GM12874 (cell line): Measurements from ENCODE around the gene BLTP1.

ENCODE experiments used
- TF ChIP-seq, protein P1 (sequence below): IDR thresholded peaks from 2 replicates; pipeline ENCODE4 v1.5.1; 2011; ENCODE audit warnings: low read depth, mild to moderate bottlenecking, control low read depth, low read length, moderate library complexity; ENCODE audit not compliant: insufficient read depth

The BLTP1 gene

DNA sequence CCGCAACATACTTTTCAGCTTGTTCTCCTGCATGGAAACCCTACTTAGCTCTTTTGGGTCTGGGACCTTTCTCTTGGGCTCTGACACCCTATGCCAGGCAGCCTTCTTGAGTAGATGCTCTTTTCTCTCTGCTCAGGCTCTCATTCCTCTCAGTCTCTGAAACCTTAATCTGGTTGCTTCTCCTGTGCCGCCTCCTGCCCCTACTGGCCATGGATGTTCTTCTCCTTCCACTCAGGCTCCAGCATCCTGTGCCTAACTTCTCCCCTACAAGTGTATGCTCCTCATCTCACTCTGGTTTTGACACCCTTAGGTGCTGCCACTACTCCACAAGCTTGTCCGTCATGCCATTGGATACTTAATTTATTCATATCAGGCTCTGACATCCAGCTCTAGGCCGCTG is 15.2 kb downstream of the BLTP1 start:
- TF ChIP-seq, protein P1, sequence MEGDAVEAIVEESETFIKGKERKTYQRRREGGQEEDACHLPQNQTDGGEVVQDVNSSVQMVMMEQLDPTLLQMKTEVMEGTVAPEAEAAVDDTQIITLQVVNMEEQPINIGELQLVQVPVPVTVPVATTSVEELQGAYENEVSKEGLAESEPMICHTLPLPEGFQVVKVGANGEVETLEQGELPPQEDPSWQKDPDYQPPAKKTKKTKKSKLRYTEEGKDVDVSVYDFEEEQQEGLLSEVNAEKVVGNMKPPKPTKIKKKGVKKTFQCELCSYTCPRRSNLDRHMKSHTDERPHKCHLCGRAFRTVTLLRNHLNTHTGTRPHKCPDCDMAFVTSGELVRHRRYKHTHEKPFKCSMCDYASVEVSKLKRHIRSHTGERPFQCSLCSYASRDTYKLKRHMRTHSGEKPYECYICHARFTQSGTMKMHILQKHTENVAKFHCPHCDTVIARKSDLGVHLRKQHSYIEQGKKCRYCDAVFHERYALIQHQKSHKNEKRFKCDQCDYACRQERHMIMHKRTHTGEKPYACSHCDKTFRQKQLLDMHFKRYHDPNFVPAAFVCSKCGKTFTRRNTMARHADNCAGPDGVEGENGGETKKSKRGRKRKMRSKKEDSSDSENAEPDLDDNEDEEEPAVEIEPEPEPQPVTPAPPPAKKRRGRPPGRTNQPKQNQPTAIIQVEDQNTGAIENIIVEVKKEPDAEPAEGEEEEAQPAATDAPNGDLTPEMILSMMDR = no peak

DNA sequence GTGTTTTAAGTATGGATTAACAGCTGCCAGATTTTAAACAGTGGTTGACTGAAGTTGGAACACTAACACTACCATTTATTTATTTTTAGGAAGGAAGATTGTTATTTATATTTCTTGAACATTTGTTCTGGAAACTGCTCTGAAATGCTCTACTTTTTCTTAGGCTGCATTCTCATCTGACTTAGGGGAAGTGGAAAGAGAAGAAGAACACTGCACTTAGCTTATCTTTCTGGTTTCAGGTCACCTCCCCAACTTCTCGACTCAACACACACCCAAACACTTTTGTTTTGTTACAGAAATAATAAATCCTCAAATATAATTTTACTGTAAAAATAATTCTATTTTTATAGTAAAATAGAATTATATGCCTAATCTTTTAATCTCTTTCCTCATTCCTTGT is 18.6 kb downstream of the BLTP1 start:
- TF ChIP-seq, protein P1 = no peak

- TF ChIP-seq, protein P1 = no peak
Measured at GRCh38 chr4:122171323-122171722, 19.2 kb downstream of the BLTP1 start.

DNA sequence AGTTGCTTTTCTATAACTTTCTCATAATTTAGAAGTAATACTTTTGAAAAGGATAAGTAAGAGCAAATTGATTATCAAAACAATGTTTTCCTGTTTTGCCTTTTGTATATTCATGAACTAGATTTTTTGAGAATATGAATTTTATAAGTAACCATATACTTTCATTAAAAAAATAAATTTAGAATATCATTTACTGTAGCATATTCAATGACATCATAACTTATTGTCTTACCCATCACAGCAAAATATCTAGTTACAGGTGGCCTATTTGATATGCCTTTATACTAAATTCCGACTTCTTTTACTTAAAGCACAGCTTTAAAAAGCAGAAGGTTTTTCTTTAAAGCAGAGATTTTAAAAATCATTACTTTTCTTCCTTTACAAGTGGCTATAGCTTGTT is 20.1 kb downstream of the BLTP1 start:
- TF ChIP-seq, protein P1 = no peak

DNA sequence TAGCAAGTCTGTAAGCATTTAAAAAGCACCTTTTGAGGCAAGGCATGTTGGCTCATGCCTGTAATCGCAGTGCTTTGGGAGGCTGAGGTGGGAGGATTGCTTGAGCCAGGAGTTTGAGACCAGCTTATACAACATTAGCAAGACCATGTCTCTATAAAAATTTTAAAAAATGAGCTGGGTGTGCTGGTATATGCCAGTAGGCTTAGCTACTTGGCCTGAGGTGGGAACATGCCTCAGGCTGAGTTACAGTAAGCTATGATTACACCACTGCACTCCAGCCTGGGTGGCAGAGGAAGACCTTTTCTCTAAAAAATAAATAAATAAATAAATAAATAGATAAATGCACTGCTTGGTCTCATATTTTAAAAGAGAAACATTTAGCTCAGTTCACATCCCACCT is 26.8 kb downstream of the BLTP1 start:
- TF ChIP-seq, protein P1 = no peak

GRCh38 chr4:122195718-122196117 is 43.6 kb downstream of the BLTP1 start:
- TF ChIP-seq, protein P1 = no peak
